HFFc6 (cell line): ENCODE measurements around the gene EGFR. TPM values are rescaled to one million over a fixed set of nuclear protein-coding genes. Genes with fewer than 3 reads are reported as not detected.

Experiments used
- DNase-seq: peaks from one replicate; pipeline ENCODE4 v3.0.0-alpha.2; 2018
- H3K27ac Mint-ChIP-seq: 2 replicates; pipeline ENCODE4 v1.8.0; 2020; ENCODE audit warnings: mild to moderate bottlenecking, mixed read lengths
- H3K27me3 Mint-ChIP-seq: 2 replicates; pipeline ENCODE4 v1.8.0; 2021; ENCODE audit warnings: mild to moderate bottlenecking, moderate library complexity, mixed read lengths; ENCODE audit not compliant: insufficient read depth
- H3K36me3 Mint-ChIP-seq: 2 replicates; pipeline ENCODE4 v1.8.0; 2021; ENCODE audit warnings: low read depth, mixed read lengths
- H3K4me1 Mint-ChIP-seq: 2 replicates; pipeline ENCODE4 v1.8.0; 2020; ENCODE audit warnings: low read depth, mixed read lengths
- H3K4me3 Mint-ChIP-seq: 2 replicates; pipeline ENCODE4 v1.8.0; 2020; ENCODE audit warnings: mild to moderate bottlenecking, moderate library complexity, mixed read lengths
- H3K9me3 Mint-ChIP-seq: 2 replicates; pipeline ENCODE4 v1.8.0; 2020; ENCODE audit warnings: mild to moderate bottlenecking, mixed read lengths
- total RNA-seq, 6 experiments: library from RNA; stranded (reverse); fragmentation: NEBNext Ultra II Directional; extraction: Animal tissue kit (Norgen Biotek cat#: 25700); gene quantifications; 2 replicates in 1 of 6; 3 replicates in 5 of 6; pipeline ENCODE4 v1.2.3, GENCODE V29; 2021
- TF ChIP-seq, protein P1 (sequence below): fragments of 200-600 bp; sonication (generic); IDR thresholded peaks from 2 replicates; pipeline ENCODE4 v1.5.0; 2021; ENCODE audit warnings: antibody characterized with exemption, mild to moderate bottlenecking

Gene EGFR
- total RNA-seq, 6 experiments from 2014 or later = 69.9 to 87.2 (median 77.0) TPM

DNA sequence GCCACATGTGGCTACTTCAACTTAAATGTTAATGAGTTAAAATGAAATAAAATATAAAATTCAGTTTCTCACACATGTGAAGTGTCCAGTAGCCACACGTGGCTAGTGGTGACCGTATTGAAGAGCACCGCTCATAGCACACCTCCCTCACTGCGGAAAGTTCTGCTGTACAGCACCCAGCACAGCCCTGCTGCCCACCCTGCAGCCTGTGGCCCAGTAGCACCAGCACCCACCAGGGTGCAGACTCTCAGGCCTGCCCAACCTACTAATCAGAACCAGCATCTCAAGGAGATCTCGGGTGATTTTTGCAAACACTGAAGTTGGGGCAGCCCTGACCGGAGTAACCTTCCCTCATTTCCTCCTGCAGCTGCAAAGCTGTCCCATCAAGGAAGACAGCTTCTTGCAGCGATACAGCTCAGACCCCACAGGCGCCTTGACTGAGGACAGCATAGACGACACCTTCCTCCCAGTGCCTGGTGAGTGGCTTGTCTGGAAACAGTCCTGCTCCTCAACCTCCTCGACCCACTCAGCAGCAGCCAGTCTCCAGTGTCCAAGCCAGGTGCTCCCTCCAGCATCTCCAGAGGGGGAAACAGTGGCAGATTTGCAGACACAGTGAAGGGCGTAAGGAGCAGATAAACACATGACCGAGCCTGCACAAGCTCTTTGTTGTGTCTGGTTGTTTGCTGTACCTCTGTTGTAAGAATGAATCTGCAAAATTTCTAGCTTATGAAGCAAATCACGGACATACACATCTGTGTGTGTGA lies 183.5 kb downstream of the EGFR start:
- no peak overlapping the region for H3K27ac Mint-ChIP-seq
- H3K36me3 Mint-ChIP-seq = peaks cover 23% of the 10 kb centered on the region
- H3K4me3 Mint-ChIP-seq = no peak overlapping the region
- no peaks in the 10 kb centered on the region for H3K9me3 Mint-ChIP-seq
- TF ChIP-seq, protein P1, sequence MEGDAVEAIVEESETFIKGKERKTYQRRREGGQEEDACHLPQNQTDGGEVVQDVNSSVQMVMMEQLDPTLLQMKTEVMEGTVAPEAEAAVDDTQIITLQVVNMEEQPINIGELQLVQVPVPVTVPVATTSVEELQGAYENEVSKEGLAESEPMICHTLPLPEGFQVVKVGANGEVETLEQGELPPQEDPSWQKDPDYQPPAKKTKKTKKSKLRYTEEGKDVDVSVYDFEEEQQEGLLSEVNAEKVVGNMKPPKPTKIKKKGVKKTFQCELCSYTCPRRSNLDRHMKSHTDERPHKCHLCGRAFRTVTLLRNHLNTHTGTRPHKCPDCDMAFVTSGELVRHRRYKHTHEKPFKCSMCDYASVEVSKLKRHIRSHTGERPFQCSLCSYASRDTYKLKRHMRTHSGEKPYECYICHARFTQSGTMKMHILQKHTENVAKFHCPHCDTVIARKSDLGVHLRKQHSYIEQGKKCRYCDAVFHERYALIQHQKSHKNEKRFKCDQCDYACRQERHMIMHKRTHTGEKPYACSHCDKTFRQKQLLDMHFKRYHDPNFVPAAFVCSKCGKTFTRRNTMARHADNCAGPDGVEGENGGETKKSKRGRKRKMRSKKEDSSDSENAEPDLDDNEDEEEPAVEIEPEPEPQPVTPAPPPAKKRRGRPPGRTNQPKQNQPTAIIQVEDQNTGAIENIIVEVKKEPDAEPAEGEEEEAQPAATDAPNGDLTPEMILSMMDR = no peak
- H3K27me3 Mint-ChIP-seq = peaks cover 2% of the 10 kb centered on the region
- H3K4me1 Mint-ChIP-seq = peaks cover 21% of the 10 kb centered on the region
- DNase-seq = no peak

DNA sequence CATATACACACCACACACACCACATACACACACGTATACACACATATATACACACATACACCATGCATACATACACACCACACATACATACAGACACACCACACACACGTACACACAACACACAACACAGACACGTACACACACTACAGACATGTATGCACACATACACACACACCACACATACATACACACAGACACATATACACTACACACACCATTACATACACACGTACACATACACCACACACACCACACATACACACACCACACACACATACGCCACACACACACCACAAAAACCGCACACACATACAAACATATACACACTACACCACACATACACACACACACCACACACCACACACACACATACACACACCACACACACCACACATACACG lies 184.5 kb downstream of the EGFR start:
- H3K27me3 Mint-ChIP-seq = peaks cover 2% of the 10 kb centered on the region
- H3K9me3 Mint-ChIP-seq = no peaks in the 10 kb centered on the region
- H3K36me3 Mint-ChIP-seq = peaks cover 27% of the 10 kb centered on the region
- H3K4me1 Mint-ChIP-seq = peaks cover 15% of the 10 kb centered on the region
- TF ChIP-seq, protein P1 = no peak
- no peak for DNase-seq
- H3K27ac Mint-ChIP-seq = no peak overlapping the region
- no peak overlapping the region for H3K4me3 Mint-ChIP-seq

DNA sequence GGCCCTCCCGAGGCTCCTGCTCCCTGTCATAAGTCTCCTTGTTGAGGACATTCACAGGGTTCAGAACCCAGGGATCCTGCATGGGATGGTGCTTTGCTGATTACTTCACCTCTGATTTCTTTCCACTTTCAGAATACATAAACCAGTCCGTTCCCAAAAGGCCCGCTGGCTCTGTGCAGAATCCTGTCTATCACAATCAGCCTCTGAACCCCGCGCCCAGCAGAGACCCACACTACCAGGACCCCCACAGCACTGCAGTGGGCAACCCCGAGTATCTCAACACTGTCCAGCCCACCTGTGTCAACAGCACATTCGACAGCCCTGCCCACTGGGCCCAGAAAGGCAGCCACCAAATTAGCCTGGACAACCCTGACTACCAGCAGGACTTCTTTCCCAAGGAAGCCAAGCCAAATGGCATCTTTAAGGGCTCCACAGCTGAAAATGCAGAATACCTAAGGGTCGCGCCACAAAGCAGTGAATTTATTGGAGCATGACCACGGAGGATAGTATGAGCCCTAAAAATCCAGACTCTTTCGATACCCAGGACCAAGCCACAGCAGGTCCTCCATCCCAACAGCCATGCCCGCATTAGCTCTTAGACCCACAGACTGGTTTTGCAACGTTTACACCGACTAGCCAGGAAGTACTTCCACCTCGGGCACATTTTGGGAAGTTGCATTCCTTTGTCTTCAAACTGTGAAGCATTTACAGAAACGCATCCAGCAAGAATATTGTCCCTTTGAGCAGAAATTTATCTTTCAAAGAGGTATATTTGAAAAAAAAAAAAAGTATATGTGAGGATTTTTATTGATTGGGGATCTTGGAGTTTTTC lies 186.5 kb downstream of the EGFR start:
- DNase-seq = no peak

DNA sequence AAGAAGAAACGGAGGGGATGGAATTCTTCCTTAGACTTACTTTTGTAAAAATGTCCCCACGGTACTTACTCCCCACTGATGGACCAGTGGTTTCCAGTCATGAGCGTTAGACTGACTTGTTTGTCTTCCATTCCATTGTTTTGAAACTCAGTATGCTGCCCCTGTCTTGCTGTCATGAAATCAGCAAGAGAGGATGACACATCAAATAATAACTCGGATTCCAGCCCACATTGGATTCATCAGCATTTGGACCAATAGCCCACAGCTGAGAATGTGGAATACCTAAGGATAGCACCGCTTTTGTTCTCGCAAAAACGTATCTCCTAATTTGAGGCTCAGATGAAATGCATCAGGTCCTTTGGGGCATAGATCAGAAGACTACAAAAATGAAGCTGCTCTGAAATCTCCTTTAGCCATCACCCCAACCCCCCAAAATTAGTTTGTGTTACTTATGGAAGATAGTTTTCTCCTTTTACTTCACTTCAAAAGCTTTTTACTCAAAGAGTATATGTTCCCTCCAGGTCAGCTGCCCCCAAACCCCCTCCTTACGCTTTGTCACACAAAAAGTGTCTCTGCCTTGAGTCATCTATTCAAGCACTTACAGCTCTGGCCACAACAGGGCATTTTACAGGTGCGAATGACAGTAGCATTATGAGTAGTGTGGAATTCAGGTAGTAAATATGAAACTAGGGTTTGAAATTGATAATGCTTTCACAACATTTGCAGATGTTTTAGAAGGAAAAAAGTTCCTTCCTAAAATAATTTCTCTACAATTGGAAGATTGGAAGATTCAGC lies 187.6 kb downstream of the EGFR start:
- DNase-seq = peak; percentile 15
- TF ChIP-seq, protein P1 = no peak
- Mint-ChIP-seq H3K27ac (peak overlapping the region; percentile 16), H3K9me3 (no peaks in the 10 kb centered on the region), H3K4me1 (peaks cover 11% of the 10 kb centered on the region), H3K36me3 (peaks cover 11% of the 10 kb centered on the region), H3K27me3 (peaks cover 2% of the 10 kb centered on the region; the same call in 1 of the 2 replicates), H3K4me3 (no peak overlapping the region)

More for the DNA sequence above, 186.5 kb downstream of the EGFR start:
- H3K4me1 Mint-ChIP-seq = peaks cover 11% of the 10 kb centered on the region
- TF ChIP-seq, protein P1 = no peak
- peaks cover 2% of the 10 kb centered on the region; the same call in 1 of the 2 replicates for H3K27me3 Mint-ChIP-seq
- peaks cover 18% of the 10 kb centered on the region for H3K36me3 Mint-ChIP-seq
- H3K4me3 Mint-ChIP-seq = no peak overlapping the region
- no peaks in the 10 kb centered on the region for H3K9me3 Mint-ChIP-seq
- no peak overlapping the region for H3K27ac Mint-ChIP-seq

DNA sequence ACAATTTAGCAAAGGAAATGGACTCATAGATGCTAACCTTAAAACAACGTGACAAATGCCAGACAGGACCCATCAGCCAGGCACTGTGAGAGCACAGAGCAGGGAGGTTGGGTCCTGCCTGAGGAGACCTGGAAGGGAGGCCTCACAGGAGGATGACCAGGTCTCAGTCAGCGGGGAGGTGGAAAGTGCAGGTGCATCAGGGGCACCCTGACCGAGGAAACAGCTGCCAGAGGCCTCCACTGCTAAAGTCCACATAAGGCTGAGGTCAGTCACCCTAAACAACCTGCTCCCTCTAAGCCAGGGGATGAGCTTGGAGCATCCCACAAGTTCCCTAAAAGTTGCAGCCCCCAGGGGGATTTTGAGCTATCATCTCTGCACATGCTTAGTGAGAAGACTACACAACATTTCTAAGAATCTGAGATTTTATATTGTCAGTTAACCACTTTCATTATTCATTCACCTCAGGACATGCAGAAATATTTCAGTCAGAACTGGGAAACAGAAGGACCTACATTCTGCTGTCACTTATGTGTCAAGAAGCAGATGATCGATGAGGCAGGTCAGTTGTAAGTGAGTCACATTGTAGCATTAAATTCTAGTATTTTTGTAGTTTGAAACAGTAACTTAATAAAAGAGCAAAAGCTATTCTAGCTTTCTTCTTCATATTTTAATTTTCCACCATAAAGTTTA lies 188.8 kb downstream of the EGFR start:
- H3K36me3 Mint-ChIP-seq = peaks cover 11% of the 10 kb centered on the region

More for the DNA sequence above, 188.8 kb downstream of the EGFR start:
- Mint-ChIP-seq H3K4me1 (peaks cover 20% of the 10 kb centered on the region), H3K9me3 (no peaks in the 10 kb centered on the region), H3K27me3 (peaks cover 2% of the 10 kb centered on the region; the same call in 1 of the 2 replicates), H3K4me3 (no peak overlapping the region), H3K27ac (no peak overlapping the region)
- DNase-seq = no peak
- TF ChIP-seq, protein P1 = no peak
